ENCODE results near the gene PCDHA1.

DNA sequence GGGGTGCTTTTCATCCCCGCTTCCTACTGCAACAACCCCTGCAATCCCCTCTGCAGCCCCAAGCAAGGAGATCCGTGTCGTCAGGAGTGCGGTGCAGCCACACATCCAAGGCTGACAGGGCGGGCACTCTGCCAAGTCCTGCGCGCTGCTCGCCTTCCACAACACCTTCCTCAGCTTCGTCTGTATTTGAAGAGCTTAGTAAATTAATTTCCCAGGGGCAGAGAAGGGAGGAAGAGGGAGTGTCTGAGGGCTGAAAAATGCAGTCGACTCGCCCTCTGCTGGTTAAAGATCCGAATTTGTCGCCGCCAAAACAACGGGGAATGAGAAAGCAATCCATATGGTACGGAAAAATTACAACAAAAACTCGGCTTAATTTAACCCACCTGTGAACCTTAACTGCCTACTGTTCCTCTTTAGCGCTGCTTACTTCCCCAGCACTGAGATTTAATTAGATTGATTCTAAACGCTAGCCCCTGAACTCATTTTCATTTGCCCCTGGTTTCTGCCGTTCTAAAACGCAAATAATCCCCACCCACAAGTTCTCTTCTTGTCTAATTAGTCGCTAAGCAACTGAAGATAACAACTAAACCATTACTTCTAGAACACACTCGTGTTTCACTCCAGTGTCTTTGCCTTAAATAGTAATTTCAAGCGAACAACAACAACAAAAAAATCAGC is 254.3 kb downstream of the PCDHA1 start:
- peak; percentile 62 to 93 (median 85) for TF ChIP-seq CTCF (IDR thresholded peaks at IDR 0.05 in 2 of 3, conservative IDR thresholded peaks at IDR 0.05 in 1 of 3; ENCODE audit: borderline replicate concordance in 1 of 3, insufficient read depth in 1 of 3, low read depth in 2 of 3, low read length in 2 of 3)
- TF ChIP-seq ELF1 (IDR thresholded peaks at IDR 0.05; ENCODE audit: borderline replicate concordance, low read depth), result no peak
- TF ChIP-seq EZH2phosphoT487 (IDR thresholded peaks at IDR 0.05; ENCODE audit: borderline replicate concordance), result no peak
- no peak for TF ChIP-seq SIN3A (IDR thresholded peaks at IDR 0.05; ENCODE audit: low read depth)
- peak; percentile 12; the same call in 1 of the 2 replicates for TF ChIP-seq CEBPB (IDR thresholded peaks at IDR 0.05; ENCODE audit: low read depth)
- TF ChIP-seq POLR2AphosphoS5 (IDR thresholded peaks at IDR 0.05; ENCODE audit: low read depth, low read length), result no peak
- TF ChIP-seq RAD21 (IDR thresholded peaks at IDR 0.05; ENCODE audit: low read depth), result peak; percentile 95
- TF ChIP-seq ATF3 (IDR thresholded peaks at IDR 0.05), result no peak
- TF ChIP-seq EGR1 (IDR thresholded peaks at IDR 0.05; ENCODE audit: low read depth), result no peak

All from HCT116 (cell line).